ENCODE measurements around the gene TPM4.

- TF ChIP-seq CTCF (IDR thresholded peaks at IDR 0.05) (no peak), POLR2A (IDR thresholded peaks at IDR 0.05) (no peak)
Observed at GRCh38 chr19:16148443-16149229, 72.3 kb downstream of the TPM4 start.

Data from thyroid gland (tissue), 4 donors.